Adrenal gland (tissue), 12 donors: Measurements from ENCODE around the gene C1orf105. TPM values are rescaled to one million over a fixed set of nuclear protein-coding genes. Genes with fewer than 3 reads are reported as not detected.

ENCODE experiments used
- DNase-seq, 7 donors: peaks; one replicate each; pipeline ENCODE4 v3.0.0-alpha.2; 2019 to 2020
- H3K27ac ChIP-seq, 5 donors: fragments of 200-600 bp; sonication (generic) in 4 of 5; 1 replicate in 3 of 5; 2 replicates in 2 of 5; pipeline versions ENCODE4 v1.5.1 to v1.8.0; 2016 to 2020; ENCODE audit warnings: mild to moderate bottlenecking in 1 of 5
- H3K27me3 ChIP-seq: fragments of 200-600 bp; 2 replicates; pipeline ENCODE4 v1.8.0; 2021
- H3K36me3 ChIP-seq, 2 donors: fragments of 200-600 bp; replicated peaks in 1 of 2; 1 replicate in 1 of 2; 2 replicates in 1 of 2; pipeline versions ENCODE4 v1.5.1 to v1.8.0; 2018 to 2022
- H3K4me1 ChIP-seq, 2 donors: fragments of 200-600 bp; replicated peaks in 1 of 2; 1 replicate in 1 of 2; 2 replicates in 1 of 2; pipeline versions ENCODE4 v1.5.1 to v1.8.0; 2018 to 2021
- H3K4me3 ChIP-seq, 4 donors: fragments of 200-600 bp; sonication (generic) in 3 of 4; one replicate each; pipeline ENCODE4 v1.5.1; 2016 to 2018
- H3K9me3 ChIP-seq, 3 donors: fragments of 200-600 bp; sonication (generic) in 1 of 3; replicated peaks in 1 of 3; 1 replicate in 2 of 3; 2 replicates in 1 of 3; pipeline versions ENCODE4 v1.5.1 to v1.8.0; 2016 to 2021
- CTCF ChIP-seq, 6 experiments: fragments of 450-650 bp in 4 of 6; fragments of 200-600 bp in 2 of 6; sonication (generic) in 1 of 6; IDR thresholded peaks; 1 replicate in 5 of 6; 2 replicates in 1 of 6; pipeline versions ENCODE4 v1.5.1 to v1.8.0; 2016 to 2021; ENCODE audit warnings: antibody characterized with exemption in 6 of 6, mild to moderate bottlenecking in 2 of 6, moderate library complexity in 1 of 6
- POLR2A ChIP-seq, 2 donors: fragments of 450-650 bp; IDR thresholded peaks; one replicate each; pipeline ENCODE4 v1.6.1; 2017; ENCODE audit warnings: antibody characterized with exemption in 2 of 2, mild to moderate bottlenecking in 2 of 2, moderate library complexity in 1 of 2
- WGBS, 4 donors: extraction: QIAGEN DNeasy Blood & Tissue Kit in 2 of 4; methylation state at CpG; one replicate each; pipeline versions ENCODE4 v1.1.5 to v1.1.7; 2013 to 2017; 5-methylcytosine and 5-hydroxymethylcytosine counted together
- intact Hi-C, 2 donors: fragments of 100-400 bp; cut with DNase I; formaldehyde crosslinking; loops; one replicate each; pipeline versions ENCODE4 v1.14.1 to v1.15.0; 2022 to 2023
- polyA plus RNA-seq, 3 donors: library from polyadenylated mRNA; stranded (reverse); fragments of 200-250 nt in 2 of 3; fragments of 350-450 nt in 1 of 3; fragmentation: Illumina TruSeq in 1 of 3; extraction: RNeasy Lipid Tissue Mini Kit (QIAGEN cat#74804) in 1 of 3; gene quantifications; one replicate each; pipeline ENCODE4 v1.2.3, GENCODE V29; 2013 to 2014
- total RNA-seq, 9 donors: library from RNA; depleted of rRNA in 4 of 9; stranded (reverse); fragments of >200 nt in 4 of 9; fragments of 120-200 nt in 1 of 9; fragmentation: NEBNext Ultra II Directional in 1 of 9; extraction: Animal tissue kit (Norgen Biotek cat#: 25700) in 1 of 9; gene quantifications; one replicate each; pipeline versions ENCODE4 v1.1.0 to v1.2.4, GENCODE V29; 2013 to 2023
- donor health status: healthy with polysubstance abuse.
- donor health status: Bipolar disorder and iron deficiency.
- donor health status: DM: yes; HTN: yes; CAD: no.
- donor health status: DM: no; HTN: no; CAD: no.
- donor health status: DM: no; HTN: no; CAD: no.
- donor health status: DM: yes; HTN: yes; CAD: no.

C1orf105 gene
- total and polyA plus RNA-seq, 12 donors, result 0.37 to 0.80 (median 0.39) TPM; not detected in 9

- 60 to 79% (median 73%) methylated on average over 3 of the region's 3 CpGs for WGBS, 4 donors
- no peaks in the 10 kb centered on the region for H3K9me3 ChIP-seq
- no peaks in the 10 kb centered on the region for H3K36me3 ChIP-seq
- H3K27ac ChIP-seq, result no peak overlapping the region
- TF ChIP-seq POLR2A (IDR thresholded peaks at IDR 0.05), result no peak
- TF ChIP-seq CTCF (IDR thresholded peaks at IDR 0.05), result no peak
- DNase-seq, result no peak
- intact Hi-C loops, result no loop called here
- H3K27me3 ChIP-seq, result no peaks in the 10 kb centered on the region
- H3K4me3 ChIP-seq, result no peak overlapping the region
- H3K4me1 ChIP-seq, result peaks cover 0 to 6% of the 10 kb centered on the region in 2 donors
These were observed 49.2 kb downstream of the C1orf105 start for GRCh38 chr1:172469717-172470116.

DNA sequence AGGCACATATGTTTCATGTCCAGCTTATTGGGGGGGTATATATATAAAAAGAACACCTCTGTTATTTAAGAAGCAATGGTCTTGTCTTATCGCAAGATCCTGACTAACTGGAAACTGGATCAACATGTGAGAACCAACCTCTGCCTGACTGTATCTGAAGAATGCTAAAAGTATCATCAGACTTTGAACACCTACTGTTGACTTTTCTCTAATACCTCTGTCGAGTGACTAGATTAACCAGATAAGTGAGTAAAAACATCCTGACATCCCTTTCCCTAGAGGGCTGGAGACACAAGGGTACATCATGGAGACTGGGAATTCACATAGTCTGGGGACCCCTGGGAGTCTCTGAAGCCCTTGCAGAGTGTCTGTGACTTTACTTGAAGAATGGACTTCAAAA lies 49.7 kb downstream of the C1orf105 start:
- no peak for TF ChIP-seq CTCF (IDR thresholded peaks at IDR 0.05)
- TF ChIP-seq POLR2A (IDR thresholded peaks at IDR 0.05), result no peak
- Histone ChIP-seq H3K4me1 (peaks cover 0 to 6% of the 10 kb centered on the region in 2 donors), H3K27me3 (no peaks in the 10 kb centered on the region), H3K4me3 (no peak overlapping the region), H3K36me3 (no peaks in the 10 kb centered on the region), H3K9me3 (no peaks in the 10 kb centered on the region), H3K27ac (no peak overlapping the region)
- 77 to 82% (median 81%) methylated on average over 2 of the region's 2 CpGs for WGBS, 4 donors
- DNase-seq, result no peak
- intact Hi-C loops, result no loop called here

GRCh38 chr1:172471666-172472065 lies 51.2 kb downstream of the C1orf105 start:
- 88 to 100% (median 97%) methylated on average over 1 of the region's 1 CpG for WGBS, 4 donors
- DNase-seq, result no peak
- H3K27ac ChIP-seq, result no peak overlapping the region
- intact Hi-C loops, result no loop called here
- H3K36me3 ChIP-seq, result no peaks in the 10 kb centered on the region
- no peak overlapping the region for H3K4me3 ChIP-seq
- no peaks in the 10 kb centered on the region for H3K27me3 ChIP-seq
- no peaks in the 10 kb centered on the region for H3K9me3 ChIP-seq
- H3K4me1 ChIP-seq, result peaks cover 0 to 6% of the 10 kb centered on the region in 2 donors
- TF ChIP-seq CTCF (IDR thresholded peaks at IDR 0.05) (no peak), POLR2A (IDR thresholded peaks at IDR 0.05) (no peak)

DNA sequence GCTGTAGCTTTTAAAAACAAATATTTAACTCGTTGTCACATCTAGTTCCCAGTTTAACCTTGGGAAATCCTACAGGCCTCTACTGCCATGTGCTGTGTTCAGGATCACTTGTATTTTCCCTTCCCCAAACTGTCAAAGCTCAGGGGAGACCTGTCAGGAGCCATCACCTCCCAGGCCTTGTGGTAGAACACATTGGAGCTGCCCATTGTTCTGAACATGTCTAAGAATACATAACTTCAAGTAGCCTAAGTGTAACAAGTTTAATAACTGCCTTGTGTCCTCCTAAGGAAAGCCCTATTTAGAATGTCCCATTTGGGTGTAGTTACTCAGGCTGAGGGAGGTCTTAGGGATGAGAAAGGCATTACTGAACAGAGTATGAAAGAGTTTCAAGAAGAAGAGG lies 52.0 kb downstream of the C1orf105 start:
- Histone ChIP-seq H3K36me3 (no peaks in the 10 kb centered on the region), H3K27ac (no peak overlapping the region), H3K4me3 (no peak overlapping the region), H3K27me3 (no peaks in the 10 kb centered on the region), H3K9me3 (no peaks in the 10 kb centered on the region), H3K4me1 (peaks cover 0 to 6% of the 10 kb centered on the region in 2 donors)
- 35 to 73% (median 55%) methylated on average over 1 of the region's 1 CpG for WGBS, 4 donors
- TF ChIP-seq CTCF (IDR thresholded peaks at IDR 0.05) (no peak), POLR2A (IDR thresholded peaks at IDR 0.05) (no peak)
- no peak for DNase-seq
- intact Hi-C loops, result no loop called here
